ENCODE data around the gene RNF150.

DNA sequence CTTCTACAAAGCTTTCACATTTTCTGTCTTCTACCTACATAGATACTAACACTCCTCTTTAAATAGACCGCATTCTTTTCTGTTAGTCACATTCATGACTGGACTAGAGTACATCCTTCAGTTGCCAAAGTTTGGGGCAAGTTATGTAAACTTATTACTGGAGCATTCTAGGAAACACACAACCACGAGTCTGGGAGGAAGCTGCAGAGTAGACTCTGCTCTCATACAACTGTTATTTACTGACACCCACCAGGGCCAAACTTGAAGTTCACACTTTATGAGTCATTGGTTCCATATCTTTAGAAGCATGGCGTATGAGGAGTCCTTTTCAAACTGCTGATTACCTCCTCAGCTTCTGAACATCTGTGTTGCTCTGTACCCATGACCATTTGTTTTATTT lies 87.0 kb downstream of the RNF150 start:
- TF ChIP-seq, protein P1, sequence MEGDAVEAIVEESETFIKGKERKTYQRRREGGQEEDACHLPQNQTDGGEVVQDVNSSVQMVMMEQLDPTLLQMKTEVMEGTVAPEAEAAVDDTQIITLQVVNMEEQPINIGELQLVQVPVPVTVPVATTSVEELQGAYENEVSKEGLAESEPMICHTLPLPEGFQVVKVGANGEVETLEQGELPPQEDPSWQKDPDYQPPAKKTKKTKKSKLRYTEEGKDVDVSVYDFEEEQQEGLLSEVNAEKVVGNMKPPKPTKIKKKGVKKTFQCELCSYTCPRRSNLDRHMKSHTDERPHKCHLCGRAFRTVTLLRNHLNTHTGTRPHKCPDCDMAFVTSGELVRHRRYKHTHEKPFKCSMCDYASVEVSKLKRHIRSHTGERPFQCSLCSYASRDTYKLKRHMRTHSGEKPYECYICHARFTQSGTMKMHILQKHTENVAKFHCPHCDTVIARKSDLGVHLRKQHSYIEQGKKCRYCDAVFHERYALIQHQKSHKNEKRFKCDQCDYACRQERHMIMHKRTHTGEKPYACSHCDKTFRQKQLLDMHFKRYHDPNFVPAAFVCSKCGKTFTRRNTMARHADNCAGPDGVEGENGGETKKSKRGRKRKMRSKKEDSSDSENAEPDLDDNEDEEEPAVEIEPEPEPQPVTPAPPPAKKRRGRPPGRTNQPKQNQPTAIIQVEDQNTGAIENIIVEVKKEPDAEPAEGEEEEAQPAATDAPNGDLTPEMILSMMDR (conservative IDR thresholded peaks at IDR 0.05; ENCODE audit: low read depth, low read length): no peak
- no peak; the same call in 1 of the 2 replicates for TF ChIP-seq POLR2A (IDR thresholded peaks at IDR 0.05; ENCODE audit: low read depth, low read length)
